AG09309 (cell line): ENCODE measurements around the gene C3orf20.

Experiments used
- DNase-seq: peaks from one replicate; pipeline ENCODE4 v3.0.0-alpha.2; 2010; ENCODE audit warnings: low read depth
- H3K4me3 ChIP-seq: 2 replicates; pipeline ENCODE4 v1.5.1; 2011; ENCODE audit warnings: mild to moderate bottlenecking, low read depth, low read length, moderate library complexity; ENCODE audit not compliant: control insufficient read depth
- CTCF ChIP-seq: IDR thresholded peaks from 2 replicates; pipeline ENCODE4 v1.5.1; 2011; ENCODE audit warnings: mild to moderate bottlenecking, low read depth, low read length, inconsistent platforms; ENCODE audit not compliant: insufficient read depth, control insufficient read depth; ENCODE audit errors: missing control alignments

C3orf20 gene

GRCh38 chr3:14818804-14819500 lies 144.0 kb downstream of the C3orf20 start, which contains the start of gene FGD5:
Gene FGD5 (plus strand): TSS chr3:14818962. CDS start chr3:14819072, 110 bp downstream.
- no peak for TF ChIP-seq CTCF
- no peak for DNase-seq
- no peak within 1 kb of the TSS for H3K4me3 ChIP-seq

- TF ChIP-seq CTCF: no peak
- H3K4me3 ChIP-seq: no peak overlapping the region
- DNase-seq: no peak
These were observed 144.7 kb downstream of the C3orf20 start for GRCh38 chr3:14819671-14820070.

GRCh38 chr3:14820156-14820555 lies 145.2 kb downstream of the C3orf20 start:
- no peak for TF ChIP-seq CTCF
- H3K4me3 ChIP-seq: no peak overlapping the region
- no peak for DNase-seq

DNA sequence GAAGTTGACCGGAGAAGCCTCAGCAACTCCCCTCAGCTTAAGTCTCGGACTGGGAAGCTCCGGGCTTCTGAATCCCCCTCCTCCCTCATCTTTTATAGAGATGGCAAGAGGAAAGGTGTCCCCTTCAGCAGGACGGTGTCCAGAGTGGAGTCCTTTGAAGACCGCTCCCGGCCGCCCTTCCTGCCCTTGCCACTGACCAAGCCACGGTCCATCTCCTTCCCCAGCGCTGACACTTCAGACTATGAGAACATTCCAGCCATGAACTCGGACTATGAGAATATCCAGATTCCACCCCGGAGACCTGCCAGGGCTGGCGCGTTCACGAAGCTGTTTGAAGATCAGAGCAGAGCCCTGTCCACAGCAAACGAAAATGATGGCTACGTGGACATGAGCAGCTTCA lies 146.2 kb downstream of the C3orf20 start:
- DNase-seq: no peak
- TF ChIP-seq CTCF: no peak
- H3K4me3 ChIP-seq: no peak overlapping the region

- DNase-seq: no peak
- TF ChIP-seq CTCF: no peak
These were observed 147.2 kb downstream of the C3orf20 start for GRCh38 chr3:14822134-14822533.

More at GRCh38 chr3:14822134-14822533, 147.2 kb downstream of the C3orf20 start:
- no peak overlapping the region for H3K4me3 ChIP-seq
